Breast epithelium (tissue), 3 donors: ENCODE data around the gene MIXL1.

Experiments used
- CTCF ChIP-seq, 3 donors: fragments of 450-650 bp; IDR thresholded peaks; one replicate each; pipeline ENCODE4 v1.5.1; 2016 to 2017; ENCODE audit warnings: antibody characterized with exemption in 3 of 3, mild to moderate bottlenecking in 3 of 3, moderate library complexity in 3 of 3
- POLR2A ChIP-seq: fragments of 450-650 bp; IDR thresholded peaks from one replicate; pipeline ENCODE4 v1.6.1; 2016; ENCODE audit warnings: antibody characterized with exemption, mild to moderate bottlenecking, moderate library complexity
- POLR2AphosphoS5 ChIP-seq, 3 donors: sonication (generic); formaldehyde crosslinking; IDR thresholded peaks; one replicate each; pipeline ENCODE4 v1.6.1; 2017; ENCODE audit warnings: antibody characterized with exemption in 3 of 3

GRCh38 chr1:226226601-226227000 is 3.1 kb downstream of the MIXL1 start:
- TF ChIP-seq CTCF (IDR thresholded peaks at IDR 0.05), result no peak
- no peak for TF ChIP-seq POLR2A
- no peak for TF ChIP-seq POLR2AphosphoS5 (IDR thresholded peaks at IDR 0.05)
